Gastroesophageal sphincter (tissue), 4 donors: ENCODE data around the gene CP. TPM values are rescaled to one million over a fixed set of nuclear protein-coding genes. Genes with fewer than 3 reads are reported as not detected.

Experiments used
- ATAC-seq: fragments of 150-250 bp; one replicate; pipeline ENCODE4 v1.9.1; 2016; ENCODE audit warnings: mild to moderate bottlenecking, moderate library complexity
- H3K27ac ChIP-seq, 4 donors: fragments of 200-600 bp; sonication (generic) in 3 of 4; 1 replicate in 3 of 4; 2 replicates in 1 of 4; pipeline ENCODE4 v1.5.1; 2016 to 2019
- H3K27me3 ChIP-seq: fragments of 200-600 bp; sonication (generic); one replicate; pipeline ENCODE4 v1.5.1; 2019
- H3K36me3 ChIP-seq, 2 donors: fragments of 200-600 bp; sonication (generic); one replicate each; pipeline ENCODE4 v1.5.1; 2019; ENCODE audit warnings: control low read depth in 1 of 2
- H3K4me1 ChIP-seq, 3 donors: fragments of 200-600 bp; sonication (generic); 1 replicate in 2 of 3; 2 replicates in 1 of 3; pipeline ENCODE4 v1.5.1; 2016 to 2019; ENCODE audit warnings: control low read depth in 2 of 3
- H3K4me3 ChIP-seq, 2 donors: fragments of 200-600 bp; sonication (generic); one replicate each; pipeline ENCODE4 v1.5.1; 2019; ENCODE audit warnings: mild to moderate bottlenecking in 1 of 2, moderate library complexity in 1 of 2
- H3K9me3 ChIP-seq, 3 donors: fragments of 200-600 bp; sonication (generic); one replicate each; pipeline ENCODE4 v1.5.1; 2017 to 2019; ENCODE audit warnings: control low read depth in 2 of 3
- CTCF ChIP-seq, 4 experiments: fragments of 200-600 bp in 2 of 4; fragments of 450-650 bp in 2 of 4; sonication (generic) in 1 of 4; IDR thresholded peaks; one replicate each; pipeline ENCODE4 v1.5.1; 2017 to 2019; ENCODE audit warnings: antibody characterized with exemption in 4 of 4, mild to moderate bottlenecking in 2 of 4, moderate library complexity in 2 of 4
- EP300 ChIP-seq: sonication (generic); formaldehyde crosslinking; IDR thresholded peaks from one replicate; pipeline ENCODE4 v1.6.1; 2017; ENCODE audit warnings: antibody characterized with exemption, mild to moderate bottlenecking
- POLR2A ChIP-seq, 2 donors: fragments of 450-650 bp; IDR thresholded peaks; one replicate each; pipeline ENCODE4 v1.6.1; 2017; ENCODE audit warnings: antibody characterized with exemption in 2 of 2, mild to moderate bottlenecking in 2 of 2, moderate library complexity in 1 of 2
- POLR2AphosphoS5 ChIP-seq: sonication (generic); formaldehyde crosslinking; IDR thresholded peaks from one replicate; pipeline ENCODE4 v1.6.1; 2017; ENCODE audit warnings: antibody characterized with exemption
- WGBS, 2 donors: methylation state at CpG; one replicate each; pipeline ENCODE4 v1.1.5; 2018; ENCODE audit warnings: low coverage in 1 of 2; 5-methylcytosine and 5-hydroxymethylcytosine counted together
- total RNA-seq, 4 donors: library from RNA; depleted of rRNA; stranded (reverse); fragments of >200 nt; gene quantifications; one replicate each; pipeline ENCODE4 v1.1.0, GENCODE V29; 2016

CP gene
- total RNA-seq, 4 donors from 2014 or later, result 2.3 to 44.8 (median 12.5) TPM

GRCh38 chr3:149151843-149152242, 69.8 kb downstream of the CP start:
- no peaks in the 10 kb centered on the region for H3K9me3 ChIP-seq
- 89 to 100% methylated on average over 1 to 2 of the region's 2 CpGs for WGBS, 2 donors
- H3K27ac ChIP-seq, result no peak overlapping the region

GRCh38 chr3:149150436-149150835, 71.2 kb downstream of the CP start:
- whole genome bisulfite sequencing, 2 donors, result 97 to 100% methylated on average over 1 to 4 of the region's 6 CpGs
- ATAC-seq, result no peak
- no peak for TF ChIP-seq CTCF (IDR thresholded peaks at IDR 0.05)
- no peak for TF ChIP-seq POLR2AphosphoS5
- TF ChIP-seq POLR2A (IDR thresholded peaks at IDR 0.05), result no peak
- TF ChIP-seq EP300, result no peak
- Histone ChIP-seq H3K27ac (no peak overlapping the region), H3K9me3 (no peaks in the 10 kb centered on the region), H3K4me3 (no peak overlapping the region), H3K4me1 (no peaks in the 10 kb centered on the region), H3K36me3 (peaks cover 0 to 82% of the 10 kb centered on the region in 2 donors), H3K27me3 (no peaks in the 10 kb centered on the region)

More at GRCh38 chr3:149151843-149152242, 69.8 kb downstream of the CP start:
- H3K4me1 ChIP-seq, result no peaks in the 10 kb centered on the region
- no peak for ATAC-seq
- no peak overlapping the region for H3K4me3 ChIP-seq
- H3K36me3 ChIP-seq, result peaks cover 0 to 82% of the 10 kb centered on the region in 2 donors
- no peak for TF ChIP-seq POLR2AphosphoS5
- TF ChIP-seq EP300, result no peak
- no peak for TF ChIP-seq POLR2A (IDR thresholded peaks at IDR 0.05)
- TF ChIP-seq CTCF (IDR thresholded peaks at IDR 0.05), result no peak
- no peaks in the 10 kb centered on the region for H3K27me3 ChIP-seq

DNA sequence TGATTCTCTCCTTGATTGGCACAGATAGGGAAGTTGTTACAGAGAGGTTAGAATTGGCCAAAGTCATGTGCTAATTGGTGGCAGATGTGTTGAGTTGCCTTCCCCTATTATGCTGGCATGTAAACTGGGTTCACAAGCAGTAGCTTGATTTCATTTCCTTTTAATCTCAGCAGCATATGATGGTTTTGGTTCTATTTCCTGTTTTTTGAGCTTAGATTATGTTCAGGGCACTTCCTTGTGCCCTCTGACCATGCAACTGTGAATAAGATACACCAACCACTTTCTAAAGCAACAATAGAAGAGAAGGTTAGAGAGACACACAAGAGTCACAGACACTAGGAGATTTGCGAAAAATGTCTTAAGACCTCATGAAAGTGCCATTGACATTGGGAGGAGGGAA, 75.7 kb downstream of the CP start:
- Histone ChIP-seq H3K4me3 (no peak overlapping the region), H3K4me1 (no peaks in the 10 kb centered on the region), H3K27ac (no peak overlapping the region), H3K27me3 (no peaks in the 10 kb centered on the region), H3K36me3 (peaks cover 0 to 71% of the 10 kb centered on the region in 2 donors), H3K9me3 (no peaks in the 10 kb centered on the region)
- no peak for TF ChIP-seq POLR2A (IDR thresholded peaks at IDR 0.05)
- no peak for TF ChIP-seq CTCF (IDR thresholded peaks at IDR 0.05)
- no peak for TF ChIP-seq EP300
- TF ChIP-seq POLR2AphosphoS5, result no peak
- ATAC-seq, result peak; percentile 71
- 80% methylated on average over 1 of the region's 1 CpG; no CpG with 5 or more reads in 1 of the 2 donors for WGBS, 2 donors

GRCh38 chr3:149145356-149145755, 76.3 kb downstream of the CP start:
- no peaks in the 10 kb centered on the region for H3K9me3 ChIP-seq
- peak; percentile 50 for ATAC-seq
- H3K4me1 ChIP-seq, result no peaks in the 10 kb centered on the region
- 60 to 79% methylated on average over 1 to 2 of the region's 2 CpGs for WGBS, 2 donors
- peaks cover 0 to 67% of the 10 kb centered on the region in 2 donors for H3K36me3 ChIP-seq
- H3K4me3 ChIP-seq, result no peak overlapping the region
- no peak overlapping the region for H3K27ac ChIP-seq
- TF ChIP-seq POLR2A (IDR thresholded peaks at IDR 0.05), result no peak
- no peak for TF ChIP-seq CTCF (IDR thresholded peaks at IDR 0.05)
- no peak for TF ChIP-seq POLR2AphosphoS5
- TF ChIP-seq EP300, result no peak
- no peaks in the 10 kb centered on the region for H3K27me3 ChIP-seq

GRCh38 chr3:149142682-149143081, 78.9 kb downstream of the CP start:
- no peaks in the 10 kb centered on the region for H3K27me3 ChIP-seq
- no peaks in the 10 kb centered on the region for H3K4me1 ChIP-seq
- H3K27ac ChIP-seq, result no peak overlapping the region
- H3K4me3 ChIP-seq, result no peak overlapping the region
- WGBS, 2 donors, result 64 to 84% methylated on average over 3 to 4 of the region's 4 CpGs
- TF ChIP-seq EP300, result no peak
- TF ChIP-seq POLR2A (IDR thresholded peaks at IDR 0.05), result no peak
- no peak for TF ChIP-seq CTCF (IDR thresholded peaks at IDR 0.05)
- no peak for TF ChIP-seq POLR2AphosphoS5
- no peaks in the 10 kb centered on the region for H3K9me3 ChIP-seq
- peaks cover 0 to 51% of the 10 kb centered on the region in 2 donors for H3K36me3 ChIP-seq
- no peak for ATAC-seq
